IMR-90 (cell line): Measurements from ENCODE around the gene GSG1. TPM values are rescaled to one million over a fixed set of nuclear protein-coding genes. Genes with fewer than 3 reads are reported as not detected.

Experiments used
- ATAC-seq: fragments of 200-7000 bp; cut with Tn5 transposase; 2 replicates; pipeline ENCODE4 v1.9.1; 2020; ENCODE audit warnings: low read depth, mild to moderate bottlenecking, moderate library complexity
- BruUV-seq: library from RNA; stranded (reverse); fragments of 400-500 nt; replicated peaks from 2 replicates; lab custom pipeline; 2021; lab: Mats Ljungman, UMichigan
- CTCF ChIA-PET: fragments of 300-600 bp; formaldehyde crosslinking; extraction: SDS; loops from one replicate; lab custom pipeline; 2021; ENCODE audit warnings: antibody characterized with exemption; lab: Yijun Ruan, JAX
- POLR2A ChIA-PET: fragments of 300-600 bp; sonication (Branson Sonifier 250); formaldehyde crosslinking; loops from one replicate; lab custom pipeline; 2022; ENCODE audit warnings: antibody characterized with exemption; ENCODE audit not compliant: unreplicated experiment; lab: Charles Lee
- DNase-seq: peaks from one replicate; pipeline ENCODE4 v3.0.0; 2013
- H2AFZ ChIP-seq: replicated peaks from 2 replicates; pipeline ENCODE3; 2013; ENCODE audit warnings: low read length, mild to moderate bottlenecking; ENCODE audit not compliant: poor library complexity
- H2AK5ac ChIP-seq: 2 replicates; pipeline ENCODE4 v1.6.1; 2013; ENCODE audit warnings: low read depth, low read length, inconsistent platforms
- H2AK9ac ChIP-seq: replicated peaks from 2 replicates; pipeline ENCODE3; 2013; ENCODE audit warnings: mild to moderate bottlenecking, low read depth, low read length, moderate library complexity; ENCODE audit not compliant: poor library complexity
- H2BK120ac ChIP-seq: 2 replicates; pipeline ENCODE4 v1.6.1; 2013; ENCODE audit warnings: low read depth, low read length, inconsistent platforms
- H2BK15ac ChIP-seq: 3 replicates; pipeline ENCODE4 v1.6.1; 2013; ENCODE audit warnings: low read depth, low read length, inconsistent platforms
- H2BK20ac ChIP-seq: 2 replicates; pipeline ENCODE4 v1.6.1; 2013; ENCODE audit warnings: low read depth, mild to moderate bottlenecking, inconsistent platforms, low read length, moderate library complexity
- H2BK5ac ChIP-seq: 2 replicates; pipeline ENCODE4 v1.6.1; 2013; ENCODE audit warnings: mild to moderate bottlenecking, low read depth, low read length, inconsistent platforms; ENCODE audit not compliant: poor library complexity, severe bottlenecking
- H3K14ac ChIP-seq: replicated peaks from 2 replicates; pipeline ENCODE4 v1.6.1; 2013; ENCODE audit warnings: low read depth, low read length, inconsistent platforms
- H3K18ac ChIP-seq: 2 replicates; pipeline ENCODE4 v1.6.1; 2013; ENCODE audit warnings: low read depth, low read length, control low read depth
- H3K23ac ChIP-seq: 2 replicates; pipeline ENCODE4 v1.6.1; 2013; ENCODE audit warnings: low read depth, low read length, inconsistent platforms
- H3K27ac ChIP-seq: 2 replicates; pipeline ENCODE4 v1.5.1; 2013; ENCODE audit warnings: mild to moderate bottlenecking, control low read depth, low read length; ENCODE audit not compliant: insufficient read depth
- H3K27me3 ChIP-seq: 2 replicates; pipeline ENCODE4 v1.6.1; 2013; ENCODE audit warnings: low read length; ENCODE audit not compliant: control insufficient read depth, insufficient read depth
- H3K36me3 ChIP-seq: 2 replicates; pipeline ENCODE4 v1.6.1; 2013; ENCODE audit warnings: low read length, mixed read lengths; ENCODE audit not compliant: control insufficient read depth, insufficient read depth
- H3K4ac ChIP-seq: 2 replicates; pipeline ENCODE4 v1.6.1; 2013; ENCODE audit warnings: low read depth, low read length, inconsistent platforms
- H3K4me1 ChIP-seq: 2 replicates; pipeline ENCODE4 v1.6.1; 2013; ENCODE audit warnings: low read length, mixed read lengths; ENCODE audit not compliant: control insufficient read depth, insufficient read depth
- H3K4me2 ChIP-seq: 2 replicates; pipeline ENCODE4 v1.6.1; 2013; ENCODE audit warnings: low read depth, mild to moderate bottlenecking, control low read depth, low read length, moderate library complexity
- H3K4me3 ChIP-seq: 2 replicates; pipeline ENCODE4 v1.5.1; 2013; ENCODE audit warnings: low read depth, mild to moderate bottlenecking, control low read depth, low read length, moderate library complexity; ENCODE audit not compliant: insufficient read depth
- H3K56ac ChIP-seq: 2 replicates; pipeline ENCODE4 v1.6.1; 2013; ENCODE audit warnings: low read length, inconsistent platforms; ENCODE audit not compliant: insufficient read depth; ENCODE audit errors: extremely low read depth
- H3K79me1 ChIP-seq, 2 experiments: 2 replicates each; pipeline ENCODE4 v1.6.1; 2013; ENCODE audit warnings: low read length in 2 of 2, inconsistent platforms in 1 of 2, low read depth in 1 of 2
- H3K9ac ChIP-seq: 2 replicates; pipeline ENCODE4 v1.6.1; 2013; ENCODE audit warnings: low read depth, low read length, control low read depth
- H3K9me1 ChIP-seq: 2 replicates; pipeline ENCODE4 v1.6.1; 2013; ENCODE audit warnings: low read length, inconsistent platforms; ENCODE audit not compliant: insufficient read depth
- H3K9me3 ChIP-seq: 2 replicates; pipeline ENCODE4 v1.6.1; 2013; ENCODE audit warnings: low read length; ENCODE audit not compliant: control insufficient read depth, insufficient read depth
- H4K20me1 ChIP-seq: 2 replicates; pipeline ENCODE4 v1.6.1; 2013; ENCODE audit warnings: low read length, inconsistent platforms; ENCODE audit not compliant: insufficient read depth
- H4K5ac ChIP-seq: 2 replicates; pipeline ENCODE4 v1.6.1; 2013; ENCODE audit warnings: mild to moderate bottlenecking, low read depth, low read length, control low read depth
- H4K8ac ChIP-seq, 2 experiments: 2 replicates each; pipeline ENCODE4 v1.6.1; 2013; ENCODE audit warnings: low read depth in 2 of 2, low read length in 2 of 2, control low read depth in 1 of 2, inconsistent platforms in 1 of 2
- H4K91ac ChIP-seq: 2 replicates; pipeline ENCODE4 v1.6.1; 2013; ENCODE audit warnings: low read depth, low read length, inconsistent platforms; ENCODE audit not compliant: insufficient read depth
- CHD1 ChIP-seq: IDR thresholded peaks from 2 replicates; pipeline ENCODE4 v1.6.1; 2012; ENCODE audit warnings: low read depth, low read length, improper control_type of control experiment
- MXI1 ChIP-seq: IDR thresholded peaks from 2 replicates; pipeline ENCODE4 v1.6.1; 2012; ENCODE audit warnings: low read depth, mild to moderate bottlenecking, low read length, moderate library complexity, borderline replicate concordance
- NFE2L2 ChIP-seq: fragments of 150-350 bp; IDR thresholded peaks from 2 replicates; pipeline ENCODE4 v1.6.1; 2016; ENCODE audit warnings: low read depth, mild to moderate bottlenecking, low read length
- RFX5 ChIP-seq: IDR thresholded peaks from 2 replicates; pipeline ENCODE4 v1.8.0; 2012; ENCODE audit warnings: low read depth, mild to moderate bottlenecking, low read length, moderate library complexity
- WGBS, 2 experiments: methylation state at CpG; one replicate each; pipeline versions ENCODE4 v1.1.5 to v1.1.7; 2013; ENCODE audit warnings: missing lambda C conversion rate in 2 of 2; ENCODE audit not compliant: insufficient read length in 1 of 2; ENCODE audit errors: extremely low coverage in 2 of 2; 5-methylcytosine and 5-hydroxymethylcytosine counted together
- dilution Hi-C: fragments of 300-500 bp; cut with HindIII; formaldehyde crosslinking; loops from one replicate; pipeline ENCODE4 v1.14.3; 2018; ENCODE audit warnings: low sequenced_read_pairs; ENCODE audit not compliant: unreplicated experiment
- in situ Hi-C: fragments of 300-500 bp; cut with MboI; formaldehyde crosslinking; loops from 3 replicates; pipeline ENCODE4 v1.14.3; 2019; ENCODE audit warnings: low sequenced_read_pairs, inconsistent platforms, mixed read lengths
- intact Hi-C: fragments of 100-400 bp; cut with micrococcal nuclease; formaldehyde crosslinking; loops from 2 replicates; pipeline ENCODE4 v1.10.0; 2022
- polyA plus RNA-seq, 3 experiments: library from polyadenylated mRNA; depleted of rRNA; stranded (reverse); fragments of >200 nt; gene quantifications; 2 replicates each; pipeline ENCODE4 v1.2.3, GENCODE V29; 2012; ENCODE audit warnings: low replicate concordance in 1 of 3
- total RNA-seq: library from RNA; depleted of rRNA; stranded (reverse); fragments of >200 nt; gene quantifications from 2 replicates; pipeline ENCODE4 v1.2.3, GENCODE V29; 2012
- TF ChIP-seq, protein P1 (sequence below): fragments of 150-350 bp; IDR thresholded peaks from 2 replicates; pipeline ENCODE4 v1.6.1; 2017; ENCODE audit warnings: mild to moderate bottlenecking, antibody characterized with exemption, low read length, low read depth

The GSG1 gene
- total and polyA plus RNA-seq, 2 of the 4 experiments (the other 2 are of a cell fraction) = 1.8 to 2.9 TPM

GRCh38 chr12:13061377-13061776, 42.1 kb downstream of the GSG1 start:
- DNase-seq (no peak), ATAC-seq (no peak)
- Histone ChIP-seq H2AK9ac (no peak overlapping the region), H4K20me1 (no peaks in the 10 kb centered on the region), H3K27ac (no peak overlapping the region), H3K4ac (no peak overlapping the region), H2BK120ac (no peak overlapping the region), H2BK20ac (no peak overlapping the region), H3K23ac (no peak overlapping the region), H2BK5ac (no peak overlapping the region), H3K36me3 (peaks cover 10% of the 10 kb centered on the region), H3K14ac (no peak overlapping the region), H4K8ac (no peak overlapping the region), H3K9ac (no peak overlapping the region), H3K9me3 (no peaks in the 10 kb centered on the region), H4K5ac (no peak overlapping the region), H3K79me1 (no peaks in the 10 kb centered on the region), H4K91ac (no peak overlapping the region), H2AFZ (no peak overlapping the region), H2AK5ac (no peak overlapping the region), H3K4me3 (no peak overlapping the region), H3K27me3 (no peaks in the 10 kb centered on the region), H3K4me1 (no peaks in the 10 kb centered on the region), H3K56ac (no peak overlapping the region), H2BK15ac (no peak overlapping the region), H3K9me1 (peaks cover 6% of the 10 kb centered on the region; the same call in 1 of the 2 replicates), H3K18ac (no peak overlapping the region), H3K4me2 (no peak overlapping the region)
- TF ChIP-seq CHD1 (no peak), NFE2L2 (no peak), MXI1 (no peak), RFX5 (no peak)
- TF ChIP-seq, protein P1, sequence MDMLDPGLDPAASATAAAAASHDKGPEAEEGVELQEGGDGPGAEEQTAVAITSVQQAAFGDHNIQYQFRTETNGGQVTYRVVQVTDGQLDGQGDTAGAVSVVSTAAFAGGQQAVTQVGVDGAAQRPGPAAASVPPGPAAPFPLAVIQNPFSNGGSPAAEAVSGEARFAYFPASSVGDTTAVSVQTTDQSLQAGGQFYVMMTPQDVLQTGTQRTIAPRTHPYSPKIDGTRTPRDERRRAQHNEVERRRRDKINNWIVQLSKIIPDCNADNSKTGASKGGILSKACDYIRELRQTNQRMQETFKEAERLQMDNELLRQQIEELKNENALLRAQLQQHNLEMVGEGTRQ = no peak
- 96% methylated on average over 3 of the region's 5 CpGs; no CpG with 5 or more reads in 1 of the 2 experiments for WGBS, 2 experiments
- ChIA-PET CTCF (interaction anchor here (1.6 kb wide), 1 partner anchor 195 kb away, joined by 4 read pairs; no protein-coding TSS in a partner anchor), POLR2A (no interaction called here)
- intact Hi-C loops = no loop called here
- in situ Hi-C loops = no loop called here
- BruUV-seq = no TSS peak
- dilution Hi-C loops = no loop called here
